ENCODE measurements around the gene TBC1D22A.

Gene TBC1D22A

DNA sequence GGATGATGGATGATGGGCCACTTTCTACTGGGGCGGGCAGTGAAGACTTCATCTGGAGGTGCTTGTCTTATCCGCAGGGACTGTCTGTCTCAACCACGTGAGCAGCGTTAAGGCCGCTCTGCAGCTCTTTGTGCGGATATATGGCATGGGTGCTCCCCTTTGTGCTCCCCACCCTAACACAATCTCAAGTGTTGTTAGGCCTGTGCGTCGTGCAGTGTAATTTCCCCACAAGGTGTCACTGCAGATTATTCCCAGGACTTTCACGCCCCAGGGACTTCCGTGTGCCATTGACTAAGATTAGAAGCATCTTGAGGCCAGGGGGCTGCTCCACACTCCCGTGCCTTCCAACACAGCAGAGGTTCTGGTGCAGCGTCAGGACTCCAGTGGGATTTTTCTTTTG, 65.3 kb downstream of the TBC1D22A start:
- ATAC-seq = no peak
- TF ChIP-seq ESRRG (CRISPR knock-in tag; IDR thresholded peaks at IDR 0.05) (no peak), TCF4 (CRISPR knock-in tag; IDR thresholded peaks at IDR 0.05; ENCODE audit: borderline replicate concordance) (no peak), GLIS3 (CRISPR knock-in tag; IDR thresholded peaks at IDR 0.05) (no peak), OSR1 (CRISPR knock-in tag; IDR thresholded peaks at IDR 0.05) (no peak), ZFP3 (CRISPR knock-in tag; IDR thresholded peaks at IDR 0.05) (no peak), TOX (CRISPR knock-in tag; IDR thresholded peaks at IDR 0.05; ENCODE audit: borderline replicate concordance) (no peak), ZFP30 (CRISPR knock-in tag; IDR thresholded peaks at IDR 0.05) (no peak), ZNF70 (CRISPR knock-in tag; IDR thresholded peaks at IDR 0.05) (no peak)
- TF ChIP-seq, protein P1, sequence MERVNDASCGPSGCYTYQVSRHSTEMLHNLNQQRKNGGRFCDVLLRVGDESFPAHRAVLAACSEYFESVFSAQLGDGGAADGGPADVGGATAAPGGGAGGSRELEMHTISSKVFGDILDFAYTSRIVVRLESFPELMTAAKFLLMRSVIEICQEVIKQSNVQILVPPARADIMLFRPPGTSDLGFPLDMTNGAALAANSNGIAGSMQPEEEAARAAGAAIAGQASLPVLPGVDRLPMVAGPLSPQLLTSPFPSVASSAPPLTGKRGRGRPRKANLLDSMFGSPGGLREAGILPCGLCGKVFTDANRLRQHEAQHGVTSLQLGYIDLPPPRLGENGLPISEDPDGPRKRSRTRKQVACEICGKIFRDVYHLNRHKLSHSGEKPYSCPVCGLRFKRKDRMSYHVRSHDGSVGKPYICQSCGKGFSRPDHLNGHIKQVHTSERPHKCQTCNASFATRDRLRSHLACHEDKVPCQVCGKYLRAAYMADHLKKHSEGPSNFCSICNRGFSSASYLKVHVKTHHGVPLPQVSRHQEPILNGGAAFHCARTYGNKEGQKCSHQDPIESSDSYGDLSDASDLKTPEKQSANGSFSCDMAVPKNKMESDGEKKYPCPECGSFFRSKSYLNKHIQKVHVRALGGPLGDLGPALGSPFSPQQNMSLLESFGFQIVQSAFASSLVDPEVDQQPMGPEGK (CRISPR knock-in tag; IDR thresholded peaks at IDR 0.05; ENCODE audit: borderline replicate concordance) = no peak
- TF ChIP-seq, protein P2, sequence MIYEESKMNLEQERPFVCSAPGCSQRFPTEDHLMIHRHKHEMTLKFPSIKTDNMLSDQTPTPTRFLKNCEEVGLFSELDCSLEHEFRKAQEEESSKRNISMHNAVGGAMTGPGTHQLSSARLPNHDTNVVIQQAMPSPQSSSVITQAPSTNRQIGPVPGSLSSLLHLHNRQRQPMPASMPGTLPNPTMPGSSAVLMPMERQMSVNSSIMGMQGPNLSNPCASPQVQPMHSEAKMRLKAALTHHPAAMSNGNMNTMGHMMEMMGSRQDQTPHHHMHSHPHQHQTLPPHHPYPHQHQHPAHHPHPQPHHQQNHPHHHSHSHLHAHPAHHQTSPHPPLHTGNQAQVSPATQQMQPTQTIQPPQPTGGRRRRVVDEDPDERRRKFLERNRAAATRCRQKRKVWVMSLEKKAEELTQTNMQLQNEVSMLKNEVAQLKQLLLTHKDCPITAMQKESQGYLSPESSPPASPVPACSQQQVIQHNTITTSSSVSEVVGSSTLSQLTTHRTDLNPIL (CRISPR knock-in tag; IDR thresholded peaks at IDR 0.05; ENCODE audit: low read depth) = no peak
- TF ChIP-seq, protein P3, sequence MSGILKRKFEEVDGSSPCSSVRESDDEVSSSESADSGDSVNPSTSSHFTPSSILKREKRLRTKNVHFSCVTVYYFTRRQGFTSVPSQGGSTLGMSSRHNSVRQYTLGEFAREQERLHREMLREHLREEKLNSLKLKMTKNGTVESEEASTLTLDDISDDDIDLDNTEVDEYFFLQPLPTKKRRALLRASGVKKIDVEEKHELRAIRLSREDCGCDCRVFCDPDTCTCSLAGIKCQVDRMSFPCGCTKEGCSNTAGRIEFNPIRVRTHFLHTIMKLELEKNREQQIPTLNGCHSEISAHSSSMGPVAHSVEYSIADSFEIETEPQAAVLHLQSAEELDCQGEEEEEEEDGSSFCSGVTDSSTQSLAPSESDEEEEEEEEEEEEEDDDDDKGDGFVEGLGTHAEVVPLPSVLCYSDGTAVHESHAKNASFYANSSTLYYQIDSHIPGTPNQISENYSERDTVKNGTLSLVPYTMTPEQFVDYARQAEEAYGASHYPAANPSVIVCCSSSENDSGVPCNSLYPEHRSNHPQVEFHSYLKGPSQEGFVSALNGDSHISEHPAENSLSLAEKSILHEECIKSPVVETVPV (CRISPR knock-in tag; IDR thresholded peaks at IDR 0.05) = no peak
- TF ChIP-seq, protein P4, sequence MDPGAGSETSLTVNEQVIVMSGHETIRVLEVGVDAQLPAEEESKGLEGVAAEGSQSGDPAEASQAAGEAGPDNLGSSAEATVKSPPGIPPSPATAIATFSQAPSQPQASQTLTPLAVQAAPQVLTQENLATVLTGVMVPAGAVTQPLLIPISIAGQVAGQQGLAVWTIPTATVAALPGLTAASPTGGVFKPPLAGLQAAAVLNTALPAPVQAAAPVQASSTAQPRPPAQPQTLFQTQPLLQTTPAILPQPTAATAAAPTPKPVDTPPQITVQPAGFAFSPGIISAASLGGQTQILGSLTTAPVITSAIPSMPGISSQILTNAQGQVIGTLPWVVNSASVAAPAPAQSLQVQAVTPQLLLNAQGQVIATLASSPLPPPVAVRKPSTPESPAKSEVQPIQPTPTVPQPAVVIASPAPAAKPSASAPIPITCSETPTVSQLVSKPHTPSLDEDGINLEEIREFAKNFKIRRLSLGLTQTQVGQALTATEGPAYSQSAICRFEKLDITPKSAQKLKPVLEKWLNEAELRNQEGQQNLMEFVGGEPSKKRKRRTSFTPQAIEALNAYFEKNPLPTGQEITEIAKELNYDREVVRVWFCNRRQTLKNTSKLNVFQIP (CRISPR knock-in tag; IDR thresholded peaks at IDR 0.05; ENCODE audit: borderline replicate concordance, low read depth) = no peak

GRCh38 chr22:46828323-46828900, 66.0 kb downstream of the TBC1D22A start:
- no peak for ATAC-seq
- TF ChIP-seq, protein P1 (CRISPR knock-in tag; IDR thresholded peaks at IDR 0.05; ENCODE audit: borderline replicate concordance) = no peak

DNA sequence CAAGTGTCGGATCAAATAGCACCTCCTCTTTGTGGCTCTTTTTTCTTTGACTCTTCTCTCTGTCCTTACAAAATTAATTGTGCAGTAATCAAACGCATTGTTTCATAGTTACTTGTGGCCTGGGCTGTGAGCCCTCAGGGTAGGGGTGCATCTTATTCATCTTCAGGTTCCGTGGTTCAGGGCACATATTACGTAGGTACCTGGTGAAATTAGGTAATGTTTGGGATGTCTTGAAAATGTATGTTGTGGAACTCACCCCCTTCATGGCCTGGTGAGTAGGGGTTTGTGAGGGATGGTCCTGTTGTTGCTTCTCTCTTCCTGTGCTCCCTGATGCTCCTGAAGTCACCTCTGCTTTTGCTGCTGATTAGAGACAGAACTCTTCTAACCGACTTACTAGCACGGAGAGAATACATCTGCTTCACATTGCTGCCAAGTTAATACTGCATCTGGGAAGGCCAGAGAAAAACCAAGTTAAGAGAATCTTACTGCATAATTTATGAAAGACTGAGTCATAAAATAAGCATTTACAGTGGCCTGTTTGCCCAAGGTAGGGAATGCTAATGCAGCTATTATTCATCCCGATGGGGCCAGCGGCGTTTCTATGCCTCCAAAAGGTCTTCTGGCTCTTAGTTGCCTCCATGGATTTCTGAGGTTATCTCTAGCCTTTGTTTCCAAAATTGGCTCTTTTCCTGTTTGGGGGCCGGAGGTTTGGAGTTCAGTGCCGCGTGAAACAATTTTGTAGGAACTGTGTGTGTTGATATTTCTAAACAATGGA, 66.9 kb downstream of the TBC1D22A start:
- TF ChIP-seq ZNF8 (CRISPR knock-in tag; IDR thresholded peaks at IDR 0.05) (no peak), ZFP3 (CRISPR knock-in tag; IDR thresholded peaks at IDR 0.05) (peak; percentile 47; the same call in 1 of the 2 replicates), TCF4 (CRISPR knock-in tag; IDR thresholded peaks at IDR 0.05; ENCODE audit: borderline replicate concordance) (0 out of 2 replicates have a peak, but pooled peaks have one; percentile 15), SNAI2 (CRISPR knock-in tag; IDR thresholded peaks at IDR 0.05) (no peak), ZNF70 (CRISPR knock-in tag; IDR thresholded peaks at IDR 0.05) (no peak), ISL1 (CRISPR knock-in tag; IDR thresholded peaks at IDR 0.05) (peak; percentile 93), ZFP30 (CRISPR knock-in tag; IDR thresholded peaks at IDR 0.05) (no peak), ZC3H10 (CRISPR knock-in tag; IDR thresholded peaks at IDR 0.05) (no peak), ARNTL (CRISPR knock-in tag; IDR thresholded peaks at IDR 0.05; ENCODE audit: borderline replicate concordance, low read depth) (no peak), TOX (CRISPR knock-in tag; IDR thresholded peaks at IDR 0.05; ENCODE audit: borderline replicate concordance) (no peak), RARB (CRISPR knock-in tag; IDR thresholded peaks at IDR 0.05) (no peak), ZNF565 (CRISPR knock-in tag; conservative IDR thresholded peaks at IDR 0.05; ENCODE audit: low read depth) (no peak), OSR1 (CRISPR knock-in tag; IDR thresholded peaks at IDR 0.05) (no peak)
- TF ChIP-seq, protein P4 (CRISPR knock-in tag; IDR thresholded peaks at IDR 0.05; ENCODE audit: borderline replicate concordance, low read depth) = no peak
- TF ChIP-seq, protein P3 (CRISPR knock-in tag; IDR thresholded peaks at IDR 0.05) = no peak
- ATAC-seq = peak; percentile 87
